22Rv1 (cell line): ENCODE data around the gene NBEAL2.

ENCODE experiments used
- H3K27ac ChIP-seq: fragments of 450-650 bp; 2 replicates; pipeline ENCODE4 v1.5.1; 2017
- CTCF ChIP-seq: fragments of 450-650 bp; IDR thresholded peaks from 2 replicates; pipeline ENCODE4 v1.5.1; 2017; ENCODE audit warnings: mild to moderate bottlenecking
- ZFX ChIP-seq: fragments of 450-650 bp; IDR thresholded peaks from 2 replicates; pipeline ENCODE4 v1.6.1; 2017; ENCODE audit warnings: antibody characterized with exemption, borderline replicate concordance

The NBEAL2 gene

GRCh38 chr3:46939578-46940445 lies 39.7 kb upstream of the NBEAL2 start:
- TF ChIP-seq CTCF = no peak
- TF ChIP-seq ZFX = no peak
- no peak overlapping the region for H3K27ac ChIP-seq

- no peak overlapping the region for H3K27ac ChIP-seq
- TF ChIP-seq CTCF (no peak), ZFX (no peak)
Measured at GRCh38 chr3:46942076-46942475, 37.4 kb upstream of the NBEAL2 start.

- TF ChIP-seq CTCF (no peak), ZFX (no peak)
Measured at GRCh38 chr3:46942481-46943236, 36.8 kb upstream of the NBEAL2 start.

GRCh38 chr3:46943237-46944187 lies 36.0 kb upstream of the NBEAL2 start:
- no peak overlapping the region for H3K27ac ChIP-seq

More at GRCh38 chr3:46942481-46943236, 36.8 kb upstream of the NBEAL2 start:
- H3K27ac ChIP-seq = no peak overlapping the region

GRCh38 chr3:46944191-46944590 lies 35.3 kb upstream of the NBEAL2 start:
- no peak overlapping the region for H3K27ac ChIP-seq
- TF ChIP-seq ZFX (no peak), CTCF (no peak)

More at GRCh38 chr3:46943237-46944187, 36.0 kb upstream of the NBEAL2 start:
- TF ChIP-seq ZFX = no peak
- TF ChIP-seq CTCF = no peak

GRCh38 chr3:46946416-46946815 lies 33.0 kb upstream of the NBEAL2 start:
- H3K27ac ChIP-seq = no peak overlapping the region
- TF ChIP-seq ZFX = no peak
- TF ChIP-seq CTCF = no peak
